Skeletal muscle tissue (tissue), 4 donors: ENCODE results near the gene NAPEPLD. TPM values are rescaled to one million over a fixed set of nuclear protein-coding genes. Genes with fewer than 3 reads are reported as not detected.
"Not testable (repeated sequence)": the region's sequence is repeated elsewhere in the genome, so short reads cannot be mapped to it uniquely, and the experiment has no call there.

Experiments
- H3K27ac ChIP-seq: one replicate; pipeline ENCODE4 v1.7.0; 2013; ENCODE audit warnings: mild to moderate bottlenecking, low read depth, low read length, inconsistent platforms
- H3K27me3 ChIP-seq, 3 donors: one replicate each; pipeline ENCODE4 v1.7.0; 2013; ENCODE audit warnings: low read length in 3 of 3; ENCODE audit not compliant: control insufficient read depth in 3 of 3, insufficient read depth in 3 of 3
- H3K36me3 ChIP-seq, 3 donors: one replicate each; pipeline ENCODE4 v1.7.0; 2013; ENCODE audit warnings: low read length in 3 of 3; ENCODE audit not compliant: control insufficient read depth in 3 of 3, insufficient read depth in 3 of 3
- H3K4me1 ChIP-seq, 3 donors: one replicate each; pipeline ENCODE4 v1.7.0; 2013; ENCODE audit warnings: low read length in 3 of 3, mild to moderate bottlenecking in 3 of 3; ENCODE audit not compliant: control insufficient read depth in 3 of 3, insufficient read depth in 3 of 3
- H3K4me3 ChIP-seq, 3 donors: one replicate each; pipeline ENCODE4 v1.7.0; 2013; ENCODE audit warnings: low read length in 3 of 3
- H3K9ac ChIP-seq, 3 donors: one replicate each; pipeline ENCODE4 v1.7.0; 2013; ENCODE audit warnings: low read length in 3 of 3, mild to moderate bottlenecking in 3 of 3, moderate library complexity in 2 of 3, low read depth in 1 of 3
- H3K9me3 ChIP-seq, 3 donors: one replicate each; pipeline ENCODE4 v1.7.0; 2013; ENCODE audit warnings: low read length in 3 of 3; ENCODE audit not compliant: control insufficient read depth in 3 of 3
- total RNA-seq: library from RNA; depleted of rRNA; stranded (reverse); fragments of >200 nt; gene quantifications from one replicate; pipeline ENCODE4 v1.2.3, GENCODE V29; 2014
- donor health status: Osteomylitis.

NAPEPLD gene
- total RNA-seq, 1 donor from 2014 or later = 12.0 TPM

- H3K4me3 ChIP-seq, H3K36me3 ChIP-seq, H3K4me1 ChIP-seq, H3K27ac ChIP-seq, H3K27me3 ChIP-seq, H3K9ac ChIP-seq, H3K9me3 ChIP-seq: not testable (repeated sequence)
These were observed 10.2 kb upstream of the NAPEPLD start for GRCh38 chr7:103159072-103159471.

DNA sequence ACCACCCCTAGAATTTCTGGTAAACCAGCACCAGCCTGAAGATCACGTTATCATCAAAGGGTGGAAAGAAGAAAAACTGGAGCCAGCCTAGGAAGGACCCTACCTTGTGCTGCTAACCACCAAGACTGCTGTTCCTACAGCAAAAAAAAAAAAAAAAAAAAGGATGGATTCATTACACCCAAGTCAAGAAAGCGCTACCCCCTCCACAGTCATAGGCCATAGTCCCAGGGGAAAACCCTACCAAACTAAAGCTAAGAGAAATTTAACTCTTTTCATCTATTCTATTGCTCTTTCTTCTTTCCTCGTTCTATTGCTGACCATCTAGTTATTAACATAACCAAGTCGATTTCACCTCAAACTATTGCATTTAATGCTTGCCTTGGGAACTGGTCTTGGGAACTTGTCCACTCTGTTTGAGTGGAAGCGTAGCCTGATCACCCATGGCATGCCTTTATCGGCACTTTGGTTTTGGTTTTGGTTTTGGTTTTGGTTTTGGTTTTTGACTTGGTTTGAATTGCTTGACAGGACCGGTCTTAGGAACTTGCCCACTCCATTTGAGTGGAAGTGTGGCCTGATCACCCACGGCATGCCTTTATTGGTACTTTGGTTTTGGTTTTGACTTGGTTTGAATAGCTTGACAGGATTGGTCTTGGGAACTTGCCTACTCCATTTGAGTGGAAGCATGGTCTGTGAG is 6.6 kb upstream of the NAPEPLD start:
- not testable (repeated sequence) for H3K27me3 ChIP-seq, H3K9me3 ChIP-seq, H3K9ac ChIP-seq, H3K36me3 ChIP-seq, H3K27ac ChIP-seq, H3K4me1 ChIP-seq, H3K4me3 ChIP-seq

- Histone ChIP-seq H3K27ac (no peak overlapping the region), H3K36me3 (no peaks in the 10 kb centered on the region), H3K9ac (no peak overlapping the region), H3K4me3 (no peak overlapping the region), H3K27me3 (no peaks in the 10 kb centered on the region), H3K4me1 (peaks cover 0 to 6% (median 3%) of the 10 kb centered on the region in 3 donors), H3K9me3 (no peaks in the 10 kb centered on the region)
These were observed 5.1 kb upstream of the NAPEPLD start for GRCh38 chr7:103154042-103154441.

DNA sequence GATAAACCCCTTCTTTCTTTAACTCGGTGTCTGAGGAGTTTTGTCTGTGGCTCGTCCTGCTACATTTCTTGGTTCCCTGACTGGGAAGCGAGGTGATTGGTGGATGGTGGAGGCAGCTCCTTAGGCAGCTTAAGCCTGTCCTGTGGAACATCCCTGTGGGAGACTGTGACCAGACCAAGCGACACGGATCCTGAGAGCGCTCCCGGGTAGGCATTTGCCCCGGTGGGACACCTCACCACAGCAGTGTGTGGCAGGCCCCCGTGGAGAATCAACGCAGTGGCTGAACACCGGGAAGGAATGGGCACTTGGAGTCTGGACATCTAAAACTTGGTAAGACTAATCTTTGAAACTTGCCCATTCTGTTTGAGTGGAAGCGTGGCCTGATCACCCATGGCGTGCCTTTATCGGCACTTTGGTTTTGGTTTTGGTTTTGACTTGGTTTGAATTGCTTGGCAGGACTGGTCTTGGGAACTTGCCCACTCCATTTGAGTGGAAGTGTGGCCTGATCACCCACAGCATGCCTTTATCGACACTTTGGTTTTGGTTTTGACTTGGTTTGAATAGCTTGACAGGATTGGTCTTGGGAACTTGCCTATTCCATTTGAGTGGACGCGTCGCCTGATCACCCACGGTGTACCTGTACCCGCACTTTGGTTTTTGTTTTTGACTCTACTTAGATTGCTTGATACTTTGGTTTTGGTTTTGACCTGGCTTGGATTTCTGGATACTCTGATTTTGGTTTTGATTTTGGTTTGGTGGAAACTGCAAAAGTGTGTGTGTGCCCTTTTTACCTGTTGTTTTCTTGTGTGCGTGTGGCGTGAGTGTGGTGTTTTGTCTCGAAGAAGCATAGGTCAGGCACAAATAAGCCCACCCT is 4.1 kb upstream of the NAPEPLD start:
- not testable (repeated sequence) for H3K4me1 ChIP-seq, H3K36me3 ChIP-seq, H3K9ac ChIP-seq, H3K4me3 ChIP-seq, H3K27ac ChIP-seq, H3K27me3 ChIP-seq, H3K9me3 ChIP-seq

DNA sequence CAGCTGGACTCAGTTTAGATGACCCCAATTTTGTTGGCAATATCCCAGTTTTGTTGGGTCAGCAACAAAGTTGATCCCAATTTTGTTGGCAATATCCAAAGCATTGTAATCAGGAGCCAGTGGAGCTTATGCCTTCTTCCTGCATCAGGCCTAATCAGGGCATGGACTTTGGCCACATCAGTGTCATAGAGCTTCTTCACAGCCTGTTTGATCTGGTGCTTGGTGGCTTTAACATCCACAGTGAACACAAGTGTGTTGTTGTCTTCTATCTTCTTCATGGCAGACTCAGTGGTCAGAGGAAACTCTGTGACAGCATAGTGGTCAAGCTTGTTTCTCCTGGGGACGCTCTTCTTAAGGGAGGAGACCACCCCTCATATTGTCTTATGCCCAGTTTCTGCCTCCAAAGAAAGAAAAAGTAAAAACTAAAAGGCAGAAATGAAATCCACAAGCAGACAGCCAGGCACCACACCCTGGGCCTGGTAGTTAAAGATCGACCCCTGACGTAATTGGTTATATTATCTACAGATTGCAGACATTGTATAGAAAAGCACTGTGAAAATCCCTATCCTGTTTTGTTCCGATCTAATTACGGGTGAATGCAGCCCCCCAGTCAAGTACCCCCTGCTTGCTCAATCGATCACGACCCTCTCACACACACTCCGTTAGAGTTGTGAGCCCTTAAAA is 3.2 kb upstream of the NAPEPLD start:
- not testable (repeated sequence) for H3K9me3 ChIP-seq, H3K4me3 ChIP-seq, H3K36me3 ChIP-seq, H3K27ac ChIP-seq, H3K27me3 ChIP-seq, H3K9ac ChIP-seq
- peaks cover 1 to 11% (median 3%) of the 10 kb centered on the region in 3 donors for H3K4me1 ChIP-seq

DNA sequence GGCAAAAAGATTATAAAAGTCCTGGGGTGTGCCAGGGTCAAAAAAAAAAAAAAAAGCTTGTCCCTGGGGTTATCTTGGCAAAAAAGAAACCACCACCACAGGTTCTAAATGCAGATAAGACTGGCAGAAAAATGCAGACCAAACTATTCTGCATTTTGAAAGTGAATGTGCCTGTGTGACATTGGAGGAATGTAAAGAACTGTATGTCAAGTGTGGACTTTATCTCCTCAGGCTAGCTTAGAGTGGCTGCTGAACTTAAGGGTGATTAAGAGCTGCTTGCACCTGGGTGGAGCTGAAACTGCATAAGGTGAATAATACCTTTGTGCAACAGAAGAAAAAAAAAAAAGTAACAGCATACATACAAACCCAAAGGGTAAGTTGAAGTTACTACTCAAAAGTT is 1.3 kb upstream of the NAPEPLD start:
- no peaks in the 10 kb centered on the region for H3K36me3 ChIP-seq
- H3K4me1 ChIP-seq = peaks cover 2 to 17% (median 3%) of the 10 kb centered on the region in 3 donors
- no peaks in the 10 kb centered on the region for H3K9me3 ChIP-seq
- no peak overlapping the region for H3K9ac ChIP-seq
- H3K4me3 ChIP-seq = no peak overlapping the region
- H3K27me3 ChIP-seq = no peaks in the 10 kb centered on the region
- H3K27ac ChIP-seq = no peak overlapping the region

DNA sequence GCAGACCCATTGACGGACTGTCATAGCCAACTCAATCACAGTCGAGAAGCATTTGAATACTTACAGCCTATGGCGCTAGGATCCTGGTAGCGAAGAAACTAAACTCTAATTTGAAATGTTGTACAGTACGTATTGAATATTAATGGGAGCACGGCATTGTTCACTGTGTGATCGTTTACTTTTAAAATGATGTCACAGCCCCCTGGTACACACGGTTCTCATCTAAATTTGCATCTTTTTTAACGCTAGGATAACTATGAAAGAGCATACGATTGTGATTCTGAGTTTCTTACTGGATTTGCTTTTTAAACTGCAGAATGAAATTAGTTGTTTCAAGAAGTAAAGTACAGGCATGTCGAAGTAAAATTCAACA is 895 bp upstream of the NAPEPLD start:
- H3K4me3 ChIP-seq = peak overlapping the region; percentile 88 to 98 (median 89)
- H3K27ac ChIP-seq = peak overlapping the region; percentile 92
- peaks cover 2 to 17% (median 3%) of the 10 kb centered on the region in 3 donors for H3K4me1 ChIP-seq
- peak overlapping the region; percentile 91 to 94 (median 94) for H3K9ac ChIP-seq
- no peaks in the 10 kb centered on the region for H3K9me3 ChIP-seq
- H3K36me3 ChIP-seq = no peaks in the 10 kb centered on the region
- no peaks in the 10 kb centered on the region for H3K27me3 ChIP-seq

- Histone ChIP-seq H3K9me3 (no peaks in the 10 kb centered on the region), H3K4me3 (peak overlapping the region; percentile 88 to 98 (median 89)), H3K27me3 (no peaks in the 10 kb centered on the region), H3K27ac (peak overlapping the region; percentile 92), H3K9ac (peak overlapping the region; percentile 91 to 94 (median 94)), H3K36me3 (no peaks in the 10 kb centered on the region), H3K4me1 (peaks cover 2 to 17% (median 3%) of the 10 kb centered on the region in 3 donors)
These were observed 537 bp downstream of the NAPEPLD start for GRCh38 chr7:103148131-103148993.

DNA sequence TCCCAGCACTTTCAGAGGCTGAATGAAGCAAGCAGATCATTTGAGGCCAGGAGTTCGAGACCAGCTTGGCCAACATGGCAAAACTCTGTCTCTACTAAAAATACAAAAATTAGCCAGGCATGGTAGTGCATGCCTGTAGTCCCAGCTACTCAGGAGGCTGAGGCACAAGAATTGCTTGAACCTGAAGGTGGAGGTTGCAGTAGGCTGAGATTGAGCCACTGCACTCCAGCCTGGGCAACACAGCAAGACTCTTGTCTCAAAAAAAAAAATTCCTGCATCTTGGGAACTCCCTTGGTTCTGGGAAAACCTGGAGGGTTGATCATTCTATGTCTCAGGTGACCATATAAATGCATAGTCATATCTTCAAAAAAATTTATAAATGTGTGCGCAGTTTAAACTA is 4.1 kb downstream of the NAPEPLD start:
- not testable (repeated sequence) for H3K27ac ChIP-seq, H3K27me3 ChIP-seq, H3K9ac ChIP-seq, H3K9me3 ChIP-seq, H3K4me3 ChIP-seq, H3K36me3 ChIP-seq
- peaks cover 2 to 14% (median 3%) of the 10 kb centered on the region in 3 donors for H3K4me1 ChIP-seq
